PC-3 (cell line): Measurements from ENCODE around the gene TMEM79. TPM values are rescaled to one million over a fixed set of nuclear protein-coding genes. Genes with fewer than 3 reads are reported as not detected.

ENCODE experiments used
- ATAC-seq: fragments of 200-7000 bp; cut with Tn5 transposase; 2 replicates; pipeline ENCODE4 v1.9.1; 2020; ENCODE audit warnings: mild to moderate bottlenecking, moderate library complexity
- BruUV-seq: library from RNA; stranded (reverse); fragments of 400-500 nt; replicated peaks from 2 replicates; lab custom pipeline; 2021; lab: Mats Ljungman, UMichigan
- CTCF ChIA-PET: fragments of 300-600 bp; sonication (Branson Sonifier 250); formaldehyde crosslinking; loops from one replicate; lab custom pipeline; 2022; ENCODE audit warnings: antibody characterized with exemption; lab: Charles Lee
- POLR2A ChIA-PET: fragments of 300-600 bp; sonication (Branson Sonifier 250); formaldehyde crosslinking; loops from one replicate; lab custom pipeline; 2022; ENCODE audit warnings: antibody characterized with exemption; ENCODE audit not compliant: unreplicated experiment; lab: Charles Lee
- DNase-seq: peaks from one replicate; pipeline ENCODE4 v3.0.0-alpha.2; 2015
- H2AFZ ChIP-seq: fragments of 300-600 bp; sonication (generic); 2 replicates; pipeline ENCODE4 v1.6.0; 2016; ENCODE audit warnings: antibody characterized with exemption, low read length
- H3F3A ChIP-seq: fragments of 300-600 bp; sonication (generic); one replicate; pipeline ENCODE4 v1.6.0; 2017; ENCODE audit warnings: antibody characterized with exemption, low read length, control low read depth, mild to moderate bottlenecking; ENCODE audit not compliant: unreplicated experiment
- H3K27ac ChIP-seq: fragments of 300-600 bp; sonication (generic); 2 replicates; pipeline ENCODE4 v1.5.1; 2016; ENCODE audit warnings: mild to moderate bottlenecking, low read length
- H3K27me3 ChIP-seq: fragments of 300-600 bp; sonication (generic); 2 replicates; pipeline ENCODE4 v1.6.1; 2016; ENCODE audit warnings: low read length, mixed read lengths
- H3K36me3 ChIP-seq: fragments of 300-600 bp; sonication (generic); 2 replicates; pipeline ENCODE4 v1.6.1; 2016; ENCODE audit warnings: low read depth, mixed run types, low read length, mixed read lengths
- H3K4me1 ChIP-seq: fragments of 300-600 bp; sonication (generic); 2 replicates; pipeline ENCODE4 v1.5.1; 2016; ENCODE audit warnings: low read length; ENCODE audit not compliant: insufficient read depth
- H3K4me2 ChIP-seq: fragments of 300-600 bp; sonication (generic); 2 replicates; pipeline ENCODE4 v1.6.0; 2016; ENCODE audit warnings: low read length
- H3K4me3 ChIP-seq: fragments of 300-600 bp; sonication (generic); 2 replicates; pipeline ENCODE4 v1.5.1; 2016; ENCODE audit warnings: mild to moderate bottlenecking, low read length, mixed read lengths
- H3K79me2 ChIP-seq: fragments of 300-600 bp; sonication (generic); 2 replicates; pipeline ENCODE4 v1.6.1; 2017; ENCODE audit warnings: low read length, mixed read lengths
- H3K9ac ChIP-seq: fragments of 300-600 bp; sonication (generic); 2 replicates; pipeline ENCODE4 v1.6.0; 2016; ENCODE audit warnings: mild to moderate bottlenecking, low read length
- H3K9me2 ChIP-seq: fragments of 300-600 bp; sonication (generic); replicated peaks from 2 replicates; pipeline ENCODE4 v1.6.1; 2016; ENCODE audit warnings: mixed run types, low read length, mixed read lengths
- H3K9me3 ChIP-seq: fragments of 300-600 bp; sonication (generic); 2 replicates; pipeline ENCODE4 v1.6.1; 2016; ENCODE audit warnings: low read length, mixed read lengths
- H4K20me1 ChIP-seq: fragments of 300-600 bp; sonication (generic); 2 replicates; pipeline ENCODE4 v1.6.1; 2016; ENCODE audit warnings: low read length, mixed read lengths
- EZH2 ChIP-seq: fragments of 300-600 bp; sonication (generic); IDR thresholded peaks from one replicate; pipeline ENCODE4 v1.6.1; 2017; ENCODE audit warnings: antibody characterized with exemption, mild to moderate bottlenecking, low read length; ENCODE audit not compliant: unreplicated experiment
- EZH2phosphoT487 ChIP-seq: fragments of 300-600 bp; sonication (generic); IDR thresholded peaks from 2 replicates; pipeline ENCODE4 v1.6.1; 2018; ENCODE audit warnings: mild to moderate bottlenecking, antibody characterized with exemption, low read length, borderline replicate concordance
- intact Hi-C: fragments of 100-400 bp; cut with micrococcal nuclease; formaldehyde crosslinking; loops from 2 replicates; pipeline ENCODE4 v1.9.0; 2023
- total RNA-seq: library from RNA; depleted of rRNA; stranded (reverse); fragments of >200 nt; gene quantifications from 2 replicates; pipeline ENCODE4 v1.2.3, GENCODE V29; 2014
- TF ChIP-seq, protein P1 (sequence below): fragments of 300-600 bp; sonication (generic); conservative IDR thresholded peaks from 2 replicates; pipeline ENCODE4 v1.5.1; 2017; ENCODE audit warnings: antibody characterized with exemption, low read depth, mild to moderate bottlenecking, low read length

The TMEM79 gene
- total RNA-seq, 1 experiment from 2014 or later, result 8.1 TPM

DNA sequence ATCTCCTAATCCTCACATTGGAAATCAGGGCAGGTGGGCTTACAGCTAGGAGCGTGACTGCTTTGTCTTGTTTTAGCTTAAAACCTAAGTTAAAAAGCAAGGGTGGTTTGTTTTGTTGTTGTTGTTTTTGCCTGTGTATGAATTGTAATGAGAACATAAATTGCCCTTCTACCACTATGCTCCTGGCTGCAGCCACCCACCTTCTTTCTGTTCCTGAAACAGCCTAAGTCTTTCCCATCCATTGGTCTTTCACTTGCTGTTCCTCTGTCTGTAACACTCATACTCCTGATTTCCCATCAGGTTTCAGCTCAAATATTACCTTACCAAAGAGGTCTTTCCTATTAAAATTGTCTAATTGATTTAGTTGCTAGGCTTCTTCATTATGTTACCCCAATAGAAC lies 604 bp upstream of the TMEM79 start:
- no peaks in the 10 kb centered on the region for H3F3A ChIP-seq
- H3K27me3 ChIP-seq, result no peaks in the 10 kb centered on the region
- ATAC-seq, result no peak
- peaks cover 35% of the 10 kb centered on the region for H4K20me1 ChIP-seq
- ChIA-PET CTCF (interaction anchor here (0.7 kb wide), 1 partner anchor 36 kb away, joined by 3 read pairs; no protein-coding TSS in a partner anchor), POLR2A (no interaction called here)
- no peaks in the 10 kb centered on the region for H3K9me2 ChIP-seq
- H3K9me3 ChIP-seq, result no peaks in the 10 kb centered on the region
- peaks cover 32% of the 10 kb centered on the region for H3K4me1 ChIP-seq
- H3K27ac ChIP-seq, result peak overlapping the region; percentile 76
- H3K4me2 ChIP-seq, result peak overlapping the region; percentile 95
- H3K9ac ChIP-seq, result peak overlapping the region; percentile 98
- intact Hi-C loops, result no loop called here
- H3K79me2 ChIP-seq, result peaks cover 65% of the 10 kb centered on the region
- DNase-seq, result no peak
- peak overlapping the region; percentile 86 for H3K4me3 ChIP-seq
- BruUV-seq, result no TSS peak
- H2AFZ ChIP-seq, result peak overlapping the region; percentile 89
- no peak for TF ChIP-seq EZH2
- H3K36me3 ChIP-seq, result peaks cover 15% of the 10 kb centered on the region

GRCh38 chr1:156284757-156285156 lies 632 bp downstream of the TMEM79 start:
- H3K4me3 ChIP-seq, result peak overlapping the region; percentile 86
- CTCF ChIA-PET, result no interaction called here
- peaks cover 3% of the 10 kb centered on the region for H3K36me3 ChIP-seq

GRCh38 chr1:156285437-156285836 lies 1.3 kb downstream of the TMEM79 start:
- no peaks in the 10 kb centered on the region for H3K9me3 ChIP-seq
- no peak overlapping the region for H3K27ac ChIP-seq
- no peak for TF ChIP-seq EZH2
- TF ChIP-seq, protein P1, sequence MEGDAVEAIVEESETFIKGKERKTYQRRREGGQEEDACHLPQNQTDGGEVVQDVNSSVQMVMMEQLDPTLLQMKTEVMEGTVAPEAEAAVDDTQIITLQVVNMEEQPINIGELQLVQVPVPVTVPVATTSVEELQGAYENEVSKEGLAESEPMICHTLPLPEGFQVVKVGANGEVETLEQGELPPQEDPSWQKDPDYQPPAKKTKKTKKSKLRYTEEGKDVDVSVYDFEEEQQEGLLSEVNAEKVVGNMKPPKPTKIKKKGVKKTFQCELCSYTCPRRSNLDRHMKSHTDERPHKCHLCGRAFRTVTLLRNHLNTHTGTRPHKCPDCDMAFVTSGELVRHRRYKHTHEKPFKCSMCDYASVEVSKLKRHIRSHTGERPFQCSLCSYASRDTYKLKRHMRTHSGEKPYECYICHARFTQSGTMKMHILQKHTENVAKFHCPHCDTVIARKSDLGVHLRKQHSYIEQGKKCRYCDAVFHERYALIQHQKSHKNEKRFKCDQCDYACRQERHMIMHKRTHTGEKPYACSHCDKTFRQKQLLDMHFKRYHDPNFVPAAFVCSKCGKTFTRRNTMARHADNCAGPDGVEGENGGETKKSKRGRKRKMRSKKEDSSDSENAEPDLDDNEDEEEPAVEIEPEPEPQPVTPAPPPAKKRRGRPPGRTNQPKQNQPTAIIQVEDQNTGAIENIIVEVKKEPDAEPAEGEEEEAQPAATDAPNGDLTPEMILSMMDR, result no peak
- intact Hi-C loops, result no loop called here
- H3K4me3 ChIP-seq, result no peak overlapping the region
- BruUV-seq, result no TSS peak
- H3K9me2 ChIP-seq, result no peaks in the 10 kb centered on the region
- H3K4me2 ChIP-seq, result no peak overlapping the region
- no peaks in the 10 kb centered on the region for H3F3A ChIP-seq
- H3K79me2 ChIP-seq, result peaks cover 46% of the 10 kb centered on the region
- CTCF ChIA-PET, result no interaction called here
- ATAC-seq, result no peak
- no peak overlapping the region for H3K9ac ChIP-seq
- H3K36me3 ChIP-seq, result no peaks in the 10 kb centered on the region
- no peaks in the 10 kb centered on the region for H3K27me3 ChIP-seq
- peaks cover 16% of the 10 kb centered on the region for H4K20me1 ChIP-seq
- peaks cover 32% of the 10 kb centered on the region for H3K4me1 ChIP-seq
- DNase-seq, result no peak
- POLR2A ChIA-PET, result no interaction called here
- no peak overlapping the region for H2AFZ ChIP-seq

More at GRCh38 chr1:156284757-156285156, 632 bp downstream of the TMEM79 start:
- intact Hi-C loops, result no loop called here
- no peaks in the 10 kb centered on the region for H3K9me2 ChIP-seq
- peaks cover 32% of the 10 kb centered on the region for H3K4me1 ChIP-seq
- H3K27me3 ChIP-seq, result no peaks in the 10 kb centered on the region
- DNase-seq (no peak), ATAC-seq (no peak)
- peak overlapping the region; percentile 95 for H3K4me2 ChIP-seq
- peaks cover 53% of the 10 kb centered on the region for H3K79me2 ChIP-seq
- peak overlapping the region; percentile 34; the same call in 1 of the 2 replicates for H3K9ac ChIP-seq
- BruUV-seq, result no TSS peak
- no peak overlapping the region for H3K27ac ChIP-seq
- H2AFZ ChIP-seq, result no peak overlapping the region
- no peaks in the 10 kb centered on the region for H3K9me3 ChIP-seq
- POLR2A ChIA-PET, result interaction anchor here (0.6 kb wide), 1 partner anchor 37 kb away, joined by 4 read pairs; no protein-coding TSS in a partner anchor
- H3F3A ChIP-seq, result no peaks in the 10 kb centered on the region
- TF ChIP-seq EZH2phosphoT487 (no peak), EZH2 (no peak)
- TF ChIP-seq, protein P1, result no peak
- H4K20me1 ChIP-seq, result peaks cover 23% of the 10 kb centered on the region
